A549 (cell line): ENCODE measurements around the gene SLC7A6OS.

ENCODE experiments used
- CEBPB ChIP-seq, 2 experiments: fragments of >200 bp in 1 of 2; sonication (Bioruptor Twin) in 1 of 2; formaldehyde crosslinking in 1 of 2; IDR thresholded peaks; 2 replicates each; pipeline ENCODE4 v1.6.1; 2012 to 2016
- CTCF ChIP-seq: fragments of >200 bp; sonication (Bioruptor Twin); formaldehyde crosslinking; IDR thresholded peaks from 3 replicates; pipeline ENCODE4 v1.5.1; 2016
- JUN ChIP-seq, 2 experiments: fragments of >200 bp; sonication (Bioruptor Twin); formaldehyde crosslinking; IDR thresholded peaks; 2 replicates in 1 of 2; 3 replicates in 1 of 2; pipeline ENCODE4 v1.6.1; 2016 to 2017
- MAFK ChIP-seq: fragments of 450-650 bp; IDR thresholded peaks from 2 replicates; pipeline ENCODE4 v1.6.1; 2014; ENCODE audit not compliant: partially characterized antibody
- MYC ChIP-seq: IDR thresholded peaks from 2 replicates; pipeline ENCODE4 v1.6.1; 2012; ENCODE audit warnings: mild to moderate bottlenecking, inconsistent platforms, low read length, improper control_type of control experiment, borderline replicate concordance
- POLR2A ChIP-seq: IDR thresholded peaks from 2 replicates; pipeline ENCODE4 v1.6.1; 2012; ENCODE audit warnings: mild to moderate bottlenecking, low read length
- ZNF302 ChIP-seq: fragments of 250-450 bp; sonication (Bioruptor Pico); IDR thresholded peaks from 2 replicates; pipeline ENCODE4 v1.9.0; 2021; ENCODE audit warnings: inconsistent platforms, mild to moderate bottlenecking, moderate library complexity
- ZSCAN20 ChIP-seq: fragments of 250-450 bp; sonication (Bioruptor Pico); IDR thresholded peaks from 2 replicates; pipeline ENCODE4 v1.8.0; 2022; ENCODE audit warnings: mild to moderate bottlenecking, moderate library complexity
- TF ChIP-seq, protein P1 (sequence below): IDR thresholded peaks from 2 replicates; pipeline ENCODE4 v1.6.1; 2012

GRCh38 chr16:68276223-68276622 is 34.5 kb downstream of the SLC7A6OS start:
- TF ChIP-seq POLR2A (no peak), CTCF (no peak), CEBPB (IDR thresholded peaks at IDR 0.05) (no peak), ZNF302 (no peak), MYC (no peak), JUN (IDR thresholded peaks at IDR 0.05) (no peak), MAFK (no peak), ZSCAN20 (CRISPR knock-in tag) (no peak)
- TF ChIP-seq, protein P1, sequence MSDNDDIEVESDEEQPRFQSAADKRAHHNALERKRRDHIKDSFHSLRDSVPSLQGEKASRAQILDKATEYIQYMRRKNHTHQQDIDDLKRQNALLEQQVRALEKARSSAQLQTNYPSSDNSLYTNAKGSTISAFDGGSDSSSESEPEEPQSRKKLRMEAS, result no peak
